ENCODE results near the gene ZNF346.

The ZNF346 gene

GRCh38 chr5:177070536-177071191 is 48.2 kb downstream of the ZNF346 start:
- no peak for DNase-seq

- peak; percentile 79 for DNase-seq
Measured at GRCh38 chr5:177071666-177072385, 49.3 kb downstream of the ZNF346 start.

- DNase-seq, result no peak
Measured at GRCh38 chr5:177077335-177077734, 54.8 kb downstream of the ZNF346 start.

GRCh38 chr5:177079606-177080005 is 57.1 kb downstream of the ZNF346 start:
- no peak for DNase-seq

- no peak for DNase-seq
Measured at GRCh38 chr5:177080265-177080664, 57.8 kb downstream of the ZNF346 start.

- no peak for DNase-seq
Measured at GRCh38 chr5:177081859-177082258, 59.4 kb downstream of the ZNF346 start.

GRCh38 chr5:177083357-177083756 is 60.9 kb downstream of the ZNF346 start:
- DNase-seq, result no peak

- no peak for DNase-seq
Measured at GRCh38 chr5:177084175-177084574, 61.7 kb downstream of the ZNF346 start.

- no peak for DNase-seq
Measured at GRCh38 chr5:177085985-177086653, 63.6 kb downstream of the ZNF346 start.

- DNase-seq, result no peak
Measured at GRCh38 chr5:177086654-177087397, 64.3 kb downstream of the ZNF346 start, which contains the start of gene FGFR4. Gene FGFR4, plus strand, starts transcription at chr5:177086915. Its CDS starts 2,688 bp downstream, at chr5:177089603.

- no peak for DNase-seq
Measured at GRCh38 chr5:177087398-177088005, 65.0 kb downstream of the ZNF346 start.

GRCh38 chr5:177089127-177089526 is 66.6 kb downstream of the ZNF346 start:
- DNase-seq, result no peak

GRCh38 chr5:177089825-177090641 is 67.5 kb downstream of the ZNF346 start:
- DNase-seq, result no peak

GRCh38 chr5:177090813-177091212 is 68.3 kb downstream of the ZNF346 start:
- DNase-seq, result no peak

GRCh38 chr5:177091232-177091631 is 68.7 kb downstream of the ZNF346 start:
- DNase-seq, result no peak

- no peak for DNase-seq
Measured at GRCh38 chr5:177092178-177093081, 69.9 kb downstream of the ZNF346 start.

GRCh38 chr5:177093082-177093712 is 70.7 kb downstream of the ZNF346 start:
- DNase-seq, result no peak

GRCh38 chr5:177093803-177094202 is 71.3 kb downstream of the ZNF346 start:
- DNase-seq, result no peak

GRCh38 chr5:177094224-177095087 is 72.0 kb downstream of the ZNF346 start:
- no peak for DNase-seq
